HEK293 (cell line): ENCODE data around the gene ADGB.

Experiments used
- CTCF ChIP-seq: fragments of 450-650 bp; formaldehyde crosslinking; IDR thresholded peaks from 2 replicates; pipeline ENCODE4 v1.5.1; 2016; ENCODE audit warnings: missing biosample characterization, missing genetic modification characterization
- ZBTB11 ChIP-seq: fragments of 450-650 bp; formaldehyde crosslinking; conservative IDR thresholded peaks from 2 replicates; pipeline ENCODE4 v1.5.1; 2016; ENCODE audit warnings: low read depth, missing biosample characterization, missing genetic modification characterization
- ZEB2 ChIP-seq: fragments of 450-650 bp; formaldehyde crosslinking; IDR thresholded peaks from 2 replicates; pipeline ENCODE4 v1.5.1; 2016; ENCODE audit warnings: missing biosample characterization, missing genetic modification characterization
- ZNF175 ChIP-seq: fragments of 450-650 bp; formaldehyde crosslinking; IDR thresholded peaks from 2 replicates; pipeline ENCODE4 v1.5.1; 2016; ENCODE audit warnings: missing biosample characterization, missing genetic modification characterization

- no peak for TF ChIP-seq ZNF175 (tag by site-specific recombination)
- TF ChIP-seq ZEB2: no peak
- no peak for TF ChIP-seq ZBTB11
- no peak for TF ChIP-seq CTCF (tag by site-specific recombination)
Observed at GRCh38 chr6:146574211-146574610, 24.6 kb upstream of the ADGB start.
